SK-N-SH (cell line): ENCODE results near the gene METTL26.
A peak's percentile ranks its signal among the peaks of the same experiment; 100 is the strongest.

Source experiments
- POLR2AphosphoS5 ChIP-seq: IDR thresholded peaks from 2 replicates; pipeline ENCODE4 v1.6.1; 2012; ENCODE audit warnings: low read depth, low read length
- REST ChIP-seq: IDR thresholded peaks from 2 replicates; pipeline ENCODE4 v1.6.1; 2012; ENCODE audit warnings: mild to moderate bottlenecking, low read depth, low read length, moderate library complexity
- SIN3A ChIP-seq: IDR thresholded peaks from 2 replicates; pipeline ENCODE4 v1.6.1; 2012; ENCODE audit warnings: low read depth, mild to moderate bottlenecking, low read length, moderate library complexity, borderline replicate concordance
- TEAD4 ChIP-seq: IDR thresholded peaks from 2 replicates; pipeline ENCODE4 v1.4.0; 2012; ENCODE audit warnings: mild to moderate bottlenecking, borderline replicate concordance; ENCODE audit not compliant: insufficient read depth
- TF ChIP-seq, protein P1 (sequence below): fragments of 200-600 bp; sonication (generic); IDR thresholded peaks from 2 replicates; pipeline ENCODE4 v1.6.1; 2017; ENCODE audit warnings: antibody characterized with exemption, mild to moderate bottlenecking, moderate library complexity

- TF ChIP-seq, protein P1, sequence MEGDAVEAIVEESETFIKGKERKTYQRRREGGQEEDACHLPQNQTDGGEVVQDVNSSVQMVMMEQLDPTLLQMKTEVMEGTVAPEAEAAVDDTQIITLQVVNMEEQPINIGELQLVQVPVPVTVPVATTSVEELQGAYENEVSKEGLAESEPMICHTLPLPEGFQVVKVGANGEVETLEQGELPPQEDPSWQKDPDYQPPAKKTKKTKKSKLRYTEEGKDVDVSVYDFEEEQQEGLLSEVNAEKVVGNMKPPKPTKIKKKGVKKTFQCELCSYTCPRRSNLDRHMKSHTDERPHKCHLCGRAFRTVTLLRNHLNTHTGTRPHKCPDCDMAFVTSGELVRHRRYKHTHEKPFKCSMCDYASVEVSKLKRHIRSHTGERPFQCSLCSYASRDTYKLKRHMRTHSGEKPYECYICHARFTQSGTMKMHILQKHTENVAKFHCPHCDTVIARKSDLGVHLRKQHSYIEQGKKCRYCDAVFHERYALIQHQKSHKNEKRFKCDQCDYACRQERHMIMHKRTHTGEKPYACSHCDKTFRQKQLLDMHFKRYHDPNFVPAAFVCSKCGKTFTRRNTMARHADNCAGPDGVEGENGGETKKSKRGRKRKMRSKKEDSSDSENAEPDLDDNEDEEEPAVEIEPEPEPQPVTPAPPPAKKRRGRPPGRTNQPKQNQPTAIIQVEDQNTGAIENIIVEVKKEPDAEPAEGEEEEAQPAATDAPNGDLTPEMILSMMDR: no peak
- TF ChIP-seq REST (no peak), SIN3A (no peak), POLR2AphosphoS5 (peak; percentile 34; the same call in 1 of the 2 replicates), TEAD4 (no peak)
Observed at GRCh38 chr16:678858-679813, 43.0 kb upstream of the METTL26 start.
